HepG2 (cell line): ENCODE measurements around the gene CAPZA1.

Experiments used
- NFATC3 ChIP-seq: sonication (generic); formaldehyde crosslinking; IDR thresholded peaks from 2 replicates; pipeline ENCODE4 v1.5.1; 2020; ENCODE audit warnings: mild to moderate bottlenecking, missing genetic modification reagents
- POLR2AphosphoS5 ChIP-seq: IDR thresholded peaks from 2 replicates; pipeline ENCODE4 v1.6.1; 2012; ENCODE audit warnings: low read depth, low read length
- YY1 ChIP-seq: IDR thresholded peaks from 2 replicates; pipeline ENCODE4 v1.6.1; 2011; ENCODE audit warnings: low read length, low read depth, moderate library complexity, mild to moderate bottlenecking; ENCODE audit not compliant: insufficient read depth, insufficient replicate concordance
- TF ChIP-seq, protein P1 (sequence below): sonication (generic); formaldehyde crosslinking; IDR thresholded peaks from 2 replicates; pipeline ENCODE4 v1.9.0; 2021; ENCODE audit warnings: missing genetic modification reagents, borderline replicate concordance

DNA sequence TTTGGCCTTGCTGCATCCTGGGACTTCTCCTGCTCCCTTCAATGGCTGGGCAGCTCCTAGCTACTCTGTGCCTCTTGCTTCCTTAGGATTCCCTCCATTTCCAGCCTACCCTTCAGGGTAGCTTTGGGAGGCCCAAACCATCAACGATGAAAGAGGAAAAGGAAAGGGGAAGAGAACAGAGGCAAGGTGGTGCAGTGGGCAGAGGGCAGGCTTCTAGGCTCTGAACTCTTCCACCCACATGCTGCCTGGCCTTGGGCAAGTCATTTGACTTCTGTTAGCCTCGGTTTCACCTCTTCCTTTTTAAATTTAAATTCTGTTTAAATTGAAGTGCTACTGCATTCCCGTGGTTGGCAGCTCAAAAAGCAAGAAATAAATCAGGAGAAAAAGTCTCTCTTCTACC is 101.2 kb downstream of the CAPZA1 start:
- TF ChIP-seq NFATC3 (no peak), YY1 (no peak), POLR2AphosphoS5 (no peak)
- TF ChIP-seq, protein P1, sequence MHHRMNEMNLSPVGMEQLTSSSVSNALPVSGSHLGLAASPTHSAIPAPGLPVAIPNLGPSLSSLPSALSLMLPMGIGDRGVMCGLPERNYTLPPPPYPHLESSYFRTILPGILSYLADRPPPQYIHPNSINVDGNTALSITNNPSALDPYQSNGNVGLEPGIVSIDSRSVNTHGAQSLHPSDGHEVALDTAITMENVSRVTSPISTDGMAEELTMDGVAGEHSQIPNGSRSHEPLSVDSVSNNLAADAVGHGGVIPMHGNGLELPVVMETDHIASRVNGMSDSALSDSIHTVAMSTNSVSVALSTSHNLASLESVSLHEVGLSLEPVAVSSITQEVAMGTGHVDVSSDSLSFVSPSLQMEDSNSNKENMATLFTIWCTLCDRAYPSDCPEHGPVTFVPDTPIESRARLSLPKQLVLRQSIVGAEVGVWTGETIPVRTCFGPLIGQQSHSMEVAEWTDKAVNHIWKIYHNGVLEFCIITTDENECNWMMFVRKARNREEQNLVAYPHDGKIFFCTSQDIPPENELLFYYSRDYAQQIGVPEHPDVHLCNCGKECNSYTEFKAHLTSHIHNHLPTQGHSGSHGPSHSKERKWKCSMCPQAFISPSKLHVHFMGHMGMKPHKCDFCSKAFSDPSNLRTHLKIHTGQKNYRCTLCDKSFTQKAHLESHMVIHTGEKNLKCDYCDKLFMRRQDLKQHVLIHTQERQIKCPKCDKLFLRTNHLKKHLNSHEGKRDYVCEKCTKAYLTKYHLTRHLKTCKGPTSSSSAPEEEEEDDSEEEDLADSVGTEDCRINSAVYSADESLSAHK (CRISPR knock-in tag) = no peak
